ENCODE measurements around the gene NCAPG.

GRCh38 chr4:17780501-17781299, 30.1 kb upstream of the NCAPG start:
- TF ChIP-seq CTCF (conservative IDR thresholded peaks at IDR 0.05 in 1 of 2, IDR thresholded peaks at IDR 0.05 in 1 of 2; ENCODE audit: low read depth in 1 of 2, low read length in 2 of 2) (no peak), EZH2 (IDR thresholded peaks at IDR 0.05; ENCODE audit: low read length, missing control alignments) (peak; percentile 61)
